GM21825 (cell line): Measurements from ENCODE around the gene USP27X.

Source experiments
- ATAC-seq: cut with Tn5 transposase; IDR thresholded peaks from one replicate; pipeline ENCODE4 v1.9.1; 2021; ENCODE audit warnings: mild to moderate bottlenecking, moderate library complexity; ENCODE audit not compliant: unreplicated experiment

The USP27X gene

GRCh38 chrX:49878834-49879655 is at the start of gene USP27X:
TSS of gene USP27X (plus strand) at chrX:49879484. CDS start at chrX:49880308, 824 bp downstream.
- ATAC-seq: peak; percentile 89

GRCh38 chrX:49838374-49838773 is 40.9 kb upstream of the USP27X start:
- ATAC-seq: no peak

GRCh38 chrX:49840679-49841078 is 38.6 kb upstream of the USP27X start:
- peak; percentile 48 for ATAC-seq

GRCh38 chrX:49842621-49843020 is 36.7 kb upstream of the USP27X start:
- ATAC-seq: no peak

GRCh38 chrX:49844611-49845010 is 34.7 kb upstream of the USP27X start:
- no peak for ATAC-seq

GRCh38 chrX:49845701-49846403 is 33.4 kb upstream of the USP27X start:
- no peak for ATAC-seq

GRCh38 chrX:49846522-49846921 is 32.8 kb upstream of the USP27X start:
- ATAC-seq: no peak

GRCh38 chrX:49848275-49848674 is 31.0 kb upstream of the USP27X start:
- ATAC-seq: no peak

GRCh38 chrX:49850028-49850427 is 29.3 kb upstream of the USP27X start:
- ATAC-seq: no peak

GRCh38 chrX:49853661-49854060 is 25.6 kb upstream of the USP27X start:
- no peak for ATAC-seq

GRCh38 chrX:49856819-49857218 is 22.5 kb upstream of the USP27X start:
- ATAC-seq: no peak

- no peak for ATAC-seq
Observed at GRCh38 chrX:49858341-49858740, 20.9 kb upstream of the USP27X start.

GRCh38 chrX:49859491-49859890 is 19.8 kb upstream of the USP27X start:
- ATAC-seq: no peak

GRCh38 chrX:49860867-49861535 is 18.3 kb upstream of the USP27X start:
- ATAC-seq: no peak

GRCh38 chrX:49862093-49862492 is 17.2 kb upstream of the USP27X start:
- no peak for ATAC-seq

- ATAC-seq: no peak
Observed at GRCh38 chrX:49868739-49869138, 10.5 kb upstream of the USP27X start.

- no peak for ATAC-seq
Observed at GRCh38 chrX:49876750-49877149, 2.5 kb upstream of the USP27X start.

- ATAC-seq: no peak
Observed at GRCh38 chrX:49877397-49878101, 1.7 kb upstream of the USP27X start.

GRCh38 chrX:49878128-49878833 is 1.0 kb upstream of the USP27X start:
- no peak for ATAC-seq

- no peak for ATAC-seq
Observed at GRCh38 chrX:49879656-49880277, 483 bp downstream of the USP27X start.
